Measurements from ENCODE around the gene SH2D3C. TPM values are rescaled to one million over a fixed set of nuclear protein-coding genes. Genes with fewer than 3 reads are reported as not detected.

The SH2D3C gene
- total RNA-seq, 2 experiments from 2014 or later: 29.9 to 30.3 TPM

DNA sequence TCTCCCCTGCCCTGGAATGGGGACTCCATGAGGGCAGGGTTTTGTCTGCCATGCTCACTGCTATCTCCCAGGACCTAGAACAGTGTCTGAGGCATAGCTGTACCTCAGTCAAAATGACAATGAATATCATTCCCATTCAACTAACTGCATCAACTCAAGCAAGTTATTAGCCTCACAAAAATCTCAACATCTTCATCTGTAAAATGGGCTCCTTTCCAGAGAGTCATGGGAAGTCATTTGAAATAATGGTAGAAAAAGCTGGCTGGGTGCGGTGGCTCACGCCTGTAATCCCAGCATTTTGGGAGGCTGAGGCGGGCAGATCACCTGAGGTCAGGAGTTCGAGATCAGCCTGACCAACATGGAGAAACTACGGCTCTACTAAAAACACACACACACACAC, 9.4 kb downstream of the SH2D3C start:
- Mint-ChIP-seq H3K4me3 (peak overlapping the region; percentile 15), H3K27me3 (no peaks in the 10 kb centered on the region), H3K27ac (peak overlapping the region; percentile 71), H3K9me3 (no peaks in the 10 kb centered on the region), H3K4me1 (ENCODE audit: low read depth) (peaks cover 65% of the 10 kb centered on the region), H3K36me3 (ENCODE audit: low read depth) (peaks cover 51% of the 10 kb centered on the region)
- TF ChIP-seq, protein P1, sequence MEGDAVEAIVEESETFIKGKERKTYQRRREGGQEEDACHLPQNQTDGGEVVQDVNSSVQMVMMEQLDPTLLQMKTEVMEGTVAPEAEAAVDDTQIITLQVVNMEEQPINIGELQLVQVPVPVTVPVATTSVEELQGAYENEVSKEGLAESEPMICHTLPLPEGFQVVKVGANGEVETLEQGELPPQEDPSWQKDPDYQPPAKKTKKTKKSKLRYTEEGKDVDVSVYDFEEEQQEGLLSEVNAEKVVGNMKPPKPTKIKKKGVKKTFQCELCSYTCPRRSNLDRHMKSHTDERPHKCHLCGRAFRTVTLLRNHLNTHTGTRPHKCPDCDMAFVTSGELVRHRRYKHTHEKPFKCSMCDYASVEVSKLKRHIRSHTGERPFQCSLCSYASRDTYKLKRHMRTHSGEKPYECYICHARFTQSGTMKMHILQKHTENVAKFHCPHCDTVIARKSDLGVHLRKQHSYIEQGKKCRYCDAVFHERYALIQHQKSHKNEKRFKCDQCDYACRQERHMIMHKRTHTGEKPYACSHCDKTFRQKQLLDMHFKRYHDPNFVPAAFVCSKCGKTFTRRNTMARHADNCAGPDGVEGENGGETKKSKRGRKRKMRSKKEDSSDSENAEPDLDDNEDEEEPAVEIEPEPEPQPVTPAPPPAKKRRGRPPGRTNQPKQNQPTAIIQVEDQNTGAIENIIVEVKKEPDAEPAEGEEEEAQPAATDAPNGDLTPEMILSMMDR (IDR thresholded peaks at IDR 0.05): no peak
- intact Hi-C loops (cut with micrococcal nuclease): no loop called here
- POLR2A ChIA-PET: interaction anchor here (1.1 to 7.5 kb wide), 4 partner anchors 10 to 103 kb away, joined by 3 to 56 read pairs (median 22); partner anchors contain the start of genes CDK9, SH2D3C and TOR2A
- DNase-seq (no peak), ATAC-seq (no peak)
- CTCF ChIA-PET: interaction anchor here (1.9 to 16.0 kb wide), 4 partner anchors 14 to 100 kb away, joined by 6 to 144 read pairs (median 23); partner anchors contain the start of genes CDK9, SH2D3C and TOR2A

DNA sequence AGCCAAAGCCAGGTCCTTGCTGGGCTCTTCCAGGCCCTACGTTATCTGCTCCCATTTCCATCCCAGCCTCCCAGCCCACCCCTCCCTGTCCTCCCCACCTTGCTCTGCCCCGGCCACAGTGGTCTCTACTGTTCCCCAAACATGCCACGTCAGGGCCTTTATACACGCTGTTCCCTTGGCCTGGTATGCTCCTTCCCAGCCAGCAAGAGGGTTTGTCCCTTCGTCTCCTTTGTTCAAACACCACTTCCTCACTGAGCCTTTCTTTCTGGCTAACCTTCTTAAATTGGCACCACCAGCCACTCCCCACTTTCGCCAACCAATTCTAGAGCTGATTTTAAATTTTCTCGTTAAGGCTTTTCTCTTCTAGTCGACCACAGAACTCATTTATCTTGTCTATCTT, 9.8 kb downstream of the SH2D3C start:
- H3K4me1 Mint-ChIP-seq (ENCODE audit: low read depth): peaks cover 66% of the 10 kb centered on the region
- DNase-seq (no peak), ATAC-seq (no peak)
- TF ChIP-seq, protein P1 (IDR thresholded peaks at IDR 0.05): no peak
- H3K27ac Mint-ChIP-seq: peak overlapping the region; percentile 71
- intact Hi-C loops (cut with micrococcal nuclease): no loop called here
- ChIA-PET CTCF (interaction anchor here (1.9 to 16.0 kb wide), 4 partner anchors 14 to 101 kb away, joined by 6 to 144 read pairs (median 23); partner anchors contain the start of genes CDK9, SH2D3C and TOR2A), POLR2A (interaction anchor here (0.6 to 7.5 kb wide), 8 partner anchors 7 to 318 kb away, joined by 3 to 56 read pairs (median 7); partner anchors contain the start of genes CDK9, LRSAM1, RPL12 and SH2D3C)
- H3K27me3 Mint-ChIP-seq: no peaks in the 10 kb centered on the region
- H3K4me3 Mint-ChIP-seq: peak overlapping the region; percentile 15
- no peaks in the 10 kb centered on the region for H3K9me3 Mint-ChIP-seq
- peaks cover 51% of the 10 kb centered on the region for H3K36me3 Mint-ChIP-seq (ENCODE audit: low read depth)

DNA sequence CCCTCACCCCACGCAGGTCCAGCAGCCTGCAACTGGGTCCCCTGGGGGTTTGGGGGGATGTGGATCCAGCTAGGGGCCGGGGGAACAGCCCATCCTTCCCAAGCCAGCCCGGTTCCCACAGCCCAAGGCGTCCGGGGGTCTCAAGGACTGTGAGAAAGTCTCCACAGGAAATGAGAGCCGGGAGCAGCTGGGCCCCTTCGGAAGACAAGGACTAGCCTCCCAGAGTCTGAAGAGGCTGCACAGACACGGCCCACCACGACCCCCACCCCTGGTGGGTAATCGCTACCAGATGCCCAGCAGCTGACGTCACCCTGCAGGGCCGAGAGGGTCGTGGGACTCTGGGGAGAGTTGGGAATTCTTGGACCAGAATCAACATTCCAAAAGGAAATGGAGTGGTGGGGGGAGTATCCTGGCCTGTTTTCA, 10.5 kb downstream of the SH2D3C start:
- H3K36me3 Mint-ChIP-seq (ENCODE audit: low read depth): peaks cover 49% of the 10 kb centered on the region
- H3K9me3 Mint-ChIP-seq: no peaks in the 10 kb centered on the region
- ATAC-seq (no peak), DNase-seq (no peak)
- CTCF ChIA-PET: interaction anchor here (5.4 to 16.0 kb wide), 3 partner anchors 15 to 102 kb away, joined by 40 to 144 read pairs (median 45); partner anchors contain the start of genes CDK9, SH2D3C and TOR2A
- peaks cover 70% of the 10 kb centered on the region for H3K4me1 Mint-ChIP-seq (ENCODE audit: low read depth)
- peak overlapping the region; percentile 17 for H3K4me3 Mint-ChIP-seq
- TF ChIP-seq, protein P1 (IDR thresholded peaks at IDR 0.05): no peak
- intact Hi-C loops (cut with micrococcal nuclease): no loop called here
- no peaks in the 10 kb centered on the region for H3K27me3 Mint-ChIP-seq
- POLR2A ChIA-PET: interaction anchor here (1.5 to 7.5 kb wide), 5 partner anchors 8 to 317 kb away, joined by 3 to 56 read pairs (median 8); partner anchors contain the start of genes CDK9, LRSAM1, RPL12 and SH2D3C
- peak overlapping the region; percentile 94 for H3K27ac Mint-ChIP-seq

DNA sequence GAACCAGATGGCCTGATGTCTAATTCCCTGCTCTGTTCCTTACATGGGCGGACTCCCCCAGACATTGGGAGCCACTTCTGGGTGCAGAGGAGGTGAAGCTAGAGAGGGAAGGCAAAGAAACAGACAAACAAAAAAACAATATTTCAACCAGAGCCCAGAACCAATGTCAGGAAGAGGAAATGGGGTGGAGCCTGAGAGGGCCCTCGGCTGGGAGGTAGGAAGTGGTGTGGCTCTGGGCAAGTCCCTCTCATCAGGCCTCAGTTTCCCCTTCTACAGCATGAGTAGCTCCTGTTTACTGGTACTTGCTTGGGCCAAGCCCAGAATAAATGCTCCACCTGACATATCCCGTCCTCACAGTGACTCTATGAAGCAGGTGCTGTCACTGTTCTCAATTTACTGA, 11.1 kb downstream of the SH2D3C start:
- H3K4me3 Mint-ChIP-seq: peak overlapping the region; percentile 47
- no peak for ATAC-seq
- no peaks in the 10 kb centered on the region for H3K27me3 Mint-ChIP-seq
- ChIA-PET POLR2A (interaction anchor here (1.5 to 7.5 kb wide), 5 partner anchors 9 to 316 kb away, joined by 3 to 56 read pairs (median 8); partner anchors contain the start of genes CDK9, LRSAM1, RPL12 and SH2D3C), CTCF (interaction anchor here (1.2 to 16.0 kb wide), 5 partner anchors 16 to 176 kb away, joined by 4 to 144 read pairs (median 40); partner anchors contain the start of genes CDK9, SH2D3C and TOR2A)
- peaks cover 48% of the 10 kb centered on the region for H3K36me3 Mint-ChIP-seq (ENCODE audit: low read depth)
- H3K4me1 Mint-ChIP-seq (ENCODE audit: low read depth): peaks cover 74% of the 10 kb centered on the region
- DNase-seq: peak; percentile 19
- H3K27ac Mint-ChIP-seq: peak overlapping the region; percentile 94
- intact Hi-C loops (cut with micrococcal nuclease): no loop called here
- TF ChIP-seq, protein P1 (IDR thresholded peaks at IDR 0.05): no peak
- no peaks in the 10 kb centered on the region for H3K9me3 Mint-ChIP-seq

DNA sequence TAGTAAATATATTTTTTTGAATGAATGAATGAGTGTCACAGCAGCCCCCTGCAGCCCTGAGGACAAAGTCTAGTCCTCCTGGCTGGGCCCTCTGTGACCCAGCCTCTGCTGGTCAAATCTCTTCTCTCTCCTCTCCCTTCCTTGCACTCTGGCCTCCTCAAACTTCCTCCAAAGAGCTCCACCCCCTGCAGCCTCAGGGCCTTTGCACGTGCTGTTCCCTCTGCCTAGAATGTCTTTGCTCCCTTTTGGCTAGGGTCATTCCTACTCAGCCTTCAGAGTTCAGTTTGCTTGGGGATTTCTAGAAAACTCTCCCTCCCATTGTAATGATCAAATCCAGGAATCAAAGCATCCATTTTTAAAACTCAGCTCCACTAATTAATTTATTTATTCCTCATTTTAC, 13.0 kb downstream of the SH2D3C start:
- ATAC-seq: no peak
- Mint-ChIP-seq H3K27ac (no peak overlapping the region), H3K4me3 (no peak overlapping the region), H3K36me3 (ENCODE audit: low read depth) (peaks cover 45% of the 10 kb centered on the region), H3K4me1 (ENCODE audit: low read depth) (peaks cover 61% of the 10 kb centered on the region), H3K27me3 (no peaks in the 10 kb centered on the region), H3K9me3 (no peaks in the 10 kb centered on the region)
- DNase-seq: no peak
- intact Hi-C loops (cut with micrococcal nuclease): no loop called here
- ChIA-PET CTCF (interaction anchor here (0.8 to 16.0 kb wide), 6 partner anchors 10 to 105 kb away, joined by 3 to 144 read pairs (median 6); partner anchors contain the start of genes CDK9, SH2D3C and TOR2A), POLR2A (interaction anchor here (0.7 to 7.5 kb wide), 3 partner anchors 12 to 39 kb away, joined by 3 to 56 read pairs (median 3); partner anchors contain the start of gene CDK9)
- TF ChIP-seq, protein P1 (IDR thresholded peaks at IDR 0.05): no peak
